BE2C (cell line): ENCODE measurements around the gene MIS12. TPM values are rescaled to one million over a fixed set of nuclear protein-coding genes. Genes with fewer than 3 reads are reported as not detected.

Experiments
- DNase-seq: peaks from one replicate; pipeline ENCODE4 v3.0.0-alpha.2; 2020
- H3K27me3 ChIP-seq: fragments of 250-450 bp; sonication (Bioruptor Pico); 2 replicates; pipeline ENCODE4 v1.5.1; 2020; ENCODE audit warnings: mild to moderate bottlenecking
- H3K36me3 ChIP-seq: fragments of 250-450 bp; sonication (Bioruptor Pico); 2 replicates; pipeline ENCODE4 v1.5.1; 2020; ENCODE audit warnings: mild to moderate bottlenecking
- H3K4me1 ChIP-seq: fragments of 250-450 bp; sonication (Bioruptor Pico); 2 replicates; pipeline ENCODE4 v1.5.1; 2020
- H3K4me3 ChIP-seq: 2 replicates; pipeline ENCODE4 v1.5.1; 2011; ENCODE audit warnings: low read depth, low read length
- H3K9me3 ChIP-seq: fragments of 250-450 bp; sonication (Bioruptor Pico); 2 replicates; pipeline ENCODE4 v1.5.1; 2020
- polyA plus RNA-seq: library from polyadenylated mRNA; unstranded; fragments of >200 nt; gene quantifications from one replicate; pipeline ENCODE4 v1.2.1, GENCODE V29; 2012; ENCODE audit warnings: low read depth, missing spikeins; ENCODE audit not compliant: insufficient read length, insufficient read depth
- TF ChIP-seq, protein P1 (sequence below): IDR thresholded peaks from 2 replicates; pipeline ENCODE4 v1.5.1; 2012; ENCODE audit warnings: mild to moderate bottlenecking, low read depth, low read length

MIS12 gene
- 18.3 TPM for polyA plus RNA-seq

GRCh38 chr17:5486206-5487124 is at the start of gene MIS12:
Gene MIS12, plus strand, starts transcription at chr17:5486566. Its CDS starts 2,297 bp downstream, at chr17:5488863.
- peaks cover 8% of the 10 kb centered on the region for H3K36me3 ChIP-seq

DNA sequence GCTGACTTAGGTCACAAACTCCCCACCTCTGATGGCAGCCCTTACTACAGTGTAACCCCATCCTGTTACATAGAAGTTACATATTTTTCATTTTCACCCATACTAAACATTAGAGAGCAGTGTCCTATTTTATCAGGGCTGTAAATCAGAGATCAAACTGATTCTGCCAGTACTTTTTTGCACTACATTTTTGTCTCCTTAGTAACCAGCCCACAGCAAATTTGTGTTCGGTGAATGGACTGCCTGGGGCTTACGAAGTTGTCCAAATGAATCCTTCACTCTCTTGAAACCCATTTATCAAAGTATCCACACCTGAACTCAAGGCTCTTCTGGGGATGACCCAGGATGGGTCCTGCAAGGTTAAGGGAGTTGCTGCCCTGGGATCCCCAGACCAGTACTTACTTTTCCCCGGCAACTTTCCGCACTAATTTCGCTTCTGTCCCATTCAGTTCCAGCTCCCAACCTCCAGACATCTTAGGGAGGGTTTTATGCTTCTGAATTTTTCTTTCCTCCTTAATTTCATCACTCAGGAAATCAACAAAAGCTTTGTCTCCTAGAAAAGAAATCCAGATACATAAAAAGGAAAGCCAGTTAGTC is 48.5 kb upstream of the MIS12 start:
- Histone ChIP-seq H3K4me1 (no peaks in the 10 kb centered on the region), H3K4me3 (peak overlapping the region; percentile 91), H3K9me3 (no peaks in the 10 kb centered on the region), H3K36me3 (peaks cover 42% of the 10 kb centered on the region), H3K27me3 (no peaks in the 10 kb centered on the region)
- no peak for DNase-seq
- TF ChIP-seq, protein P1, sequence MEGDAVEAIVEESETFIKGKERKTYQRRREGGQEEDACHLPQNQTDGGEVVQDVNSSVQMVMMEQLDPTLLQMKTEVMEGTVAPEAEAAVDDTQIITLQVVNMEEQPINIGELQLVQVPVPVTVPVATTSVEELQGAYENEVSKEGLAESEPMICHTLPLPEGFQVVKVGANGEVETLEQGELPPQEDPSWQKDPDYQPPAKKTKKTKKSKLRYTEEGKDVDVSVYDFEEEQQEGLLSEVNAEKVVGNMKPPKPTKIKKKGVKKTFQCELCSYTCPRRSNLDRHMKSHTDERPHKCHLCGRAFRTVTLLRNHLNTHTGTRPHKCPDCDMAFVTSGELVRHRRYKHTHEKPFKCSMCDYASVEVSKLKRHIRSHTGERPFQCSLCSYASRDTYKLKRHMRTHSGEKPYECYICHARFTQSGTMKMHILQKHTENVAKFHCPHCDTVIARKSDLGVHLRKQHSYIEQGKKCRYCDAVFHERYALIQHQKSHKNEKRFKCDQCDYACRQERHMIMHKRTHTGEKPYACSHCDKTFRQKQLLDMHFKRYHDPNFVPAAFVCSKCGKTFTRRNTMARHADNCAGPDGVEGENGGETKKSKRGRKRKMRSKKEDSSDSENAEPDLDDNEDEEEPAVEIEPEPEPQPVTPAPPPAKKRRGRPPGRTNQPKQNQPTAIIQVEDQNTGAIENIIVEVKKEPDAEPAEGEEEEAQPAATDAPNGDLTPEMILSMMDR = no peak

More at GRCh38 chr17:5486206-5487124, at the start of gene MIS12:
- H3K4me1 ChIP-seq = no peaks in the 10 kb centered on the region
- H3K4me3 ChIP-seq = peak within 1 kb of the TSS; percentile 85
- TF ChIP-seq, protein P1 = no peak
- H3K27me3 ChIP-seq = no peaks in the 10 kb centered on the region
- H3K9me3 ChIP-seq = no peaks in the 10 kb centered on the region
- peak; percentile 93 for DNase-seq

DNA sequence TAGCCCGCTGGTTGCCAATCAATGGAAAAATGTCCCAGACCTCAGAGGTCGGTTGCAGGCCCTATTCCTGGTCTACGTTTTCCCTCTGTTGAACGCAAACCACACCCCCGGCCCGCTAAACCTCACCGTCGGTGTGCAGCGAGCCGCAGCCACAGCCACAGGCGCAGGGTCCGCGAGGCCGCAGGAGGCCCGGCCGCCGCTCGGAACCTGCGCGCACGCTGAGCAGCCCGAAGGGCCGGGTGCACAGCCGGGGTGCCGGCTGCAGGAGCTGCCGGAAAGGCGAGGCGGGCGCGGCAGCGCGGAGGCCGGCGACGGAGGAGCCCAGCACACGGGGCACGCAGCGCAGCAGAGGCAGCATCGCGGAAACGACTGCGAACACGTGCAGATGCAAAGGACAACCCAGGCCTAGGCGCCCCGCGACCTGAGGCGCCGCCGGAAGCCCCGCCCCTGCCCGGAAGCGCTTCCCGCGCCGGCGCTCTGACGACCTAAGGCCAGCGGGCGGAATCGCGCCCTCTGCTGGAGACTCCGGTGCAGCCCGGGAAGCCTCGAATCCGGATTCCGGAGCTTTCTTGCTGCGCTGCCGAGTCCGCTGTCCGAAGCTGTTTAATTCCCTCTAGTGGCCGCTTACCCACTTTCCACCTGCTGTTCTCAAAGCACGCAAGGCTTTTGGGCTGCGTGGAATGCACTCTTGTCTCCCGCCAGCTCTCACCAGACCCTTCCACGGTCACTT is 47.5 kb upstream of the MIS12 start, which contains the start of gene C1QBP:
Gene C1QBP, minus strand, starts transcription at position 440 of the 730 bp plus-strand sequence. Its CDS starts 82 bp downstream, at position 358.
- Histone ChIP-seq H3K4me3 (peak within 1 kb of the TSS; percentile 91), H3K27me3 (no peaks in the 10 kb centered on the region), H3K36me3 (peaks cover 32% of the 10 kb centered on the region), H3K4me1 (no peaks in the 10 kb centered on the region), H3K9me3 (no peaks in the 10 kb centered on the region)
- DNase-seq = peak; percentile 79
- TF ChIP-seq, protein P1 = peak; percentile 75

GRCh38 chr17:5439446-5439764 is 47.0 kb upstream of the MIS12 start:
- Histone ChIP-seq H3K4me3 (peak overlapping the region; percentile 27), H3K27me3 (no peaks in the 10 kb centered on the region), H3K9me3 (no peaks in the 10 kb centered on the region), H3K4me1 (no peaks in the 10 kb centered on the region), H3K36me3 (peaks cover 35% of the 10 kb centered on the region)
- no peak for DNase-seq
- TF ChIP-seq, protein P1 = no peak

DNA sequence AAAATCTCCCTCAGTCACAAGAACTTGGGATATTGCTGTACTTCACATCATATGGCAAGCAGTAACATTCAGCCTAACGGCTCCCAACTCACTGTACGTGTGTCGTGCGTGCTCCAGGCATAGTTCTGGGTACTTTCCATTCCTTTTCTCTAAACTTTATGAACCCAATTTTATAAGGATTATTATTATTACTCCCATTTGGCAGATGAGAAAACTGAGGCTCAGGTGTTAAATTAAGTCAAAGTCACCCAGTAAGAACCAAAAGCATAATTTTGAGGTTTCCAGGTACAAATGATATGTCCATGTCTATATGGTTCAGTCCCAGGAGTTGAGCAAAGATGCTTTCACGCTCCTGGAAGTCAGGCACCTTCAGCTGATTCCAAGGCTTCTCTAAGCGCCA is 42.6 kb upstream of the MIS12 start:
- H3K27me3 ChIP-seq = no peaks in the 10 kb centered on the region
- no peaks in the 10 kb centered on the region for H3K9me3 ChIP-seq
- H3K36me3 ChIP-seq = peaks cover 20% of the 10 kb centered on the region
- H3K4me1 ChIP-seq = no peaks in the 10 kb centered on the region
- TF ChIP-seq, protein P1 = no peak
- no peak for DNase-seq
- H3K4me3 ChIP-seq = no peak overlapping the region
